ENCODE results near the gene HNRNPLL.

DNA sequence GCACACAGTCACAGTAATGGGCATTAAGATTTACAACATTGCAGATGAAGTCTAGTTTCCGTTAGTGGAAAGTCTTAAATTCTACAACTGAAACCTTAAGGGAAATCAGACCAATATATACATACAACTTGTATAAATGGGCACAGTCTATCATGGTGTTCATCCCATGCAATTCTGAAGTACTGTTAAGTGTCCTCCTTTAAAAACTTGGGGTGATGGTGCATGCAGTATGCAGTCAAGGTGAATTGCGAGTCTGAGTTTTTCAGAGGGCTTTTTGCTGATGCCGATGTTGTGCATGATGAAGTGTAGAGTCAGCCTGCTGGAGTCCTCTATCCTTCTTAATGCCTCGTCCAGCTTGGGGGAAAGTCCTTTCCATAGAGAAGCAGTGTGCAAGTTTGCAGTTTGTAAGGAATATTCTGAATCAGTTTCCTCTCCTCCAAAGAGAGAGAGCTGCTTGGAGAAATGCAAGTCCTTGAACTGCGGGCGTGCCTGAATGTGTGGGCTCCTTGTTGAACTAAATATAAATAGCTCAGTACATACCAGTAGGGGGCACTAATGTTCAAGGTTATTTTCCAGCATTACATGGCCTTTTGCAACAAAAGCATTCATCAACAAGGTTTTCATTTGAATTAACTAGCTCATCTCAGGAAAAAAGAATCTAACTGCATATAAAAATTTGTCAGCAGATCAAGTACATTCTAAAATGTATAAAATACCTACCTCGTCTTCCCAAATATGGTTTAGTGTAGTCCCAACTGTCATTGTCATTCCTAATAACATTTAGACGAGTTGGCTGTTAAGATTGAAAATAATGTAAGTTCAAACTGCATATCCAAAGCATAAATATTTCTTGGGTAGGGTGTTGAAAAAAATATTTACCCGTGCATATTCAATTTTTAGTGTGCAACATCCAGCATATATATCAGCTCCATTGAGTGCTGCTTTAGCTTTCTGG lies 21.3 kb downstream of the HNRNPLL start:
- TF ChIP-seq, protein P1, sequence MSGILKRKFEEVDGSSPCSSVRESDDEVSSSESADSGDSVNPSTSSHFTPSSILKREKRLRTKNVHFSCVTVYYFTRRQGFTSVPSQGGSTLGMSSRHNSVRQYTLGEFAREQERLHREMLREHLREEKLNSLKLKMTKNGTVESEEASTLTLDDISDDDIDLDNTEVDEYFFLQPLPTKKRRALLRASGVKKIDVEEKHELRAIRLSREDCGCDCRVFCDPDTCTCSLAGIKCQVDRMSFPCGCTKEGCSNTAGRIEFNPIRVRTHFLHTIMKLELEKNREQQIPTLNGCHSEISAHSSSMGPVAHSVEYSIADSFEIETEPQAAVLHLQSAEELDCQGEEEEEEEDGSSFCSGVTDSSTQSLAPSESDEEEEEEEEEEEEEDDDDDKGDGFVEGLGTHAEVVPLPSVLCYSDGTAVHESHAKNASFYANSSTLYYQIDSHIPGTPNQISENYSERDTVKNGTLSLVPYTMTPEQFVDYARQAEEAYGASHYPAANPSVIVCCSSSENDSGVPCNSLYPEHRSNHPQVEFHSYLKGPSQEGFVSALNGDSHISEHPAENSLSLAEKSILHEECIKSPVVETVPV (CRISPR knock-in tag; IDR thresholded peaks at IDR 0.05): no peak
- TF ChIP-seq ZNF8 (CRISPR knock-in tag; IDR thresholded peaks at IDR 0.05): no peak
- no peak for TF ChIP-seq PPARA (CRISPR knock-in tag; IDR thresholded peaks at IDR 0.05; ENCODE audit: borderline replicate concordance)
- no peak for TF ChIP-seq RARB (CRISPR knock-in tag; IDR thresholded peaks at IDR 0.05)
